IMR-90 (cell line): ENCODE results near the gene KIF3B.

Experiments used
- CTCF ChIP-seq: conservative IDR thresholded peaks from 2 replicates; pipeline ENCODE4 v1.5.1; 2012; ENCODE audit warnings: mild to moderate bottlenecking, low read depth, low read length, improper control_type of control experiment
- MAFK ChIP-seq: IDR thresholded peaks from 2 replicates; pipeline ENCODE4 v1.6.1; 2012; ENCODE audit warnings: low read depth, low read length, improper control_type of control experiment
- MAZ ChIP-seq: IDR thresholded peaks from 2 replicates; pipeline ENCODE4 v1.6.1; 2012; ENCODE audit warnings: low read depth, mild to moderate bottlenecking, low read length, improper control_type of control experiment, moderate library complexity, borderline replicate concordance
- POLR2A ChIP-seq: IDR thresholded peaks from 2 replicates; pipeline ENCODE4 v1.6.1; 2012; ENCODE audit warnings: mild to moderate bottlenecking, low read depth, low read length

DNA sequence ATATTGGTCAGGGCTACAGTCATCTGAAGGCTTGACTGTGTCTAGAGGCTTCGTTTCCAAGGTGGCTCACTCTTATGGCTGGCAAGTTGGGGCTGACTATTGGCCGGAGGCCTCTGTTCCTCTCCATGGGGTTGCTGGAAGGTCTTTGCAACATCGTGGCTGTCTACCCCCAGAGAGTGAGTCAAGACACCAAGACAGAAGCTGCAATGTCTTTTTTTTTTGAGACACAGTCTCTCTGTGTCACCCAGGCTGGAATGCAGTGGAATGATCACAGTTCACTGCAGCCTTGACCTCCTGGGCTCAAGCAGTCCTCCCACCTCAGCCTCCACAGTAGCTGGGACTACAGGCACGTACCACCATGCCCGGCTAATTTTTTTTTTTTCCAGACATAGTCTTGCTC, 29.4 kb upstream of the KIF3B start:
- TF ChIP-seq CTCF: no peak
- no peak for TF ChIP-seq MAZ
- TF ChIP-seq POLR2A: no peak
- TF ChIP-seq MAFK: no peak
